ENCODE measurements around the gene NTHL1. TPM values are rescaled to one million over a fixed set of nuclear protein-coding genes. Genes with fewer than 3 reads are reported as not detected.

The NTHL1 gene
- total RNA-seq, 2 donors from 2014 or later: 10.3 to 17.7 TPM

DNA sequence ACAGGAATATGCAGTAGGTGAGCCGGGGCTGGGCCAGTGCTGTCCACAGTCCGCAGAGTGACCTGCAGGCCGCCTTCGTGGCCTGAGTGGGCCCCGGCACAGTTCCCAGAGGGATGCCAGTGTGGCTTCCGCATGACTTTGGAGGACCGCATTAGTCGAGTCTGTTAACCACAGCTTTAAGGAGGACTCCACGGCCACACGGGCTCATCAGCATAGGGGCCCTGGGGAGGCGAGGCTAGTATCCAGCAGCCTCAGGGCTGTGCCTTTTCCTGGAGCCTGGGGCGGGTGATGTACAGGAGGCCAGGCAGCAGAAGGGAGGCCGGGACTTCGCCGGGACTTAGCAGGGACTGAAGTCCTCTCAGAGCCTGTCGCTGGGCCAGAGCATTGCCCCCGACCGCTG lies 13.4 kb upstream of the NTHL1 start:
- peaks cover 38% of the 10 kb centered on the region for H3K36me3 ChIP-seq
- no peaks in the 10 kb centered on the region for H3K4me1 ChIP-seq
- TF ChIP-seq, protein P1, sequence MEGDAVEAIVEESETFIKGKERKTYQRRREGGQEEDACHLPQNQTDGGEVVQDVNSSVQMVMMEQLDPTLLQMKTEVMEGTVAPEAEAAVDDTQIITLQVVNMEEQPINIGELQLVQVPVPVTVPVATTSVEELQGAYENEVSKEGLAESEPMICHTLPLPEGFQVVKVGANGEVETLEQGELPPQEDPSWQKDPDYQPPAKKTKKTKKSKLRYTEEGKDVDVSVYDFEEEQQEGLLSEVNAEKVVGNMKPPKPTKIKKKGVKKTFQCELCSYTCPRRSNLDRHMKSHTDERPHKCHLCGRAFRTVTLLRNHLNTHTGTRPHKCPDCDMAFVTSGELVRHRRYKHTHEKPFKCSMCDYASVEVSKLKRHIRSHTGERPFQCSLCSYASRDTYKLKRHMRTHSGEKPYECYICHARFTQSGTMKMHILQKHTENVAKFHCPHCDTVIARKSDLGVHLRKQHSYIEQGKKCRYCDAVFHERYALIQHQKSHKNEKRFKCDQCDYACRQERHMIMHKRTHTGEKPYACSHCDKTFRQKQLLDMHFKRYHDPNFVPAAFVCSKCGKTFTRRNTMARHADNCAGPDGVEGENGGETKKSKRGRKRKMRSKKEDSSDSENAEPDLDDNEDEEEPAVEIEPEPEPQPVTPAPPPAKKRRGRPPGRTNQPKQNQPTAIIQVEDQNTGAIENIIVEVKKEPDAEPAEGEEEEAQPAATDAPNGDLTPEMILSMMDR (IDR thresholded peaks at IDR 0.05): no peak

DNA sequence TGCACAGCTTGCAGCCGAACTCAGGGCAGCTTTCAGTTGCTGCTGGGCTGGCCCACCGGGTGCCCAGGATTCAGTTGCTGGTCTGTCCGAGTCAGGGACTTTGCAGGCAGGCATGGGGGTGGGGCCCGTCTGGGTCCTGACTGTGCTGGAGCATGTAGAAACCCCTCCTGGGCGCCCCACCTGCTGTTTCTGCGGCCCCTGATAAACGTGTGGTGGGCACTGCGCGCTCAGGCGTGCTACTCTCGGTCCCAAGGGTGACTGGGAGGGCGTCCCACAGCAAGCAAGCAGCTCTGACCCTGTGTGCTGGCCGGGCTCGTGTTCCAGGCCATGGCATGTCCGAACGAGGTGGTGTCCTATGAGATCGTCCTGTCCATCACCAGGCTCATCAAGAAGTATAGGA lies 12.7 kb upstream of the NTHL1 start:
- no peak for DNase-seq (ENCODE audit: low spot score)
- no peaks in the 10 kb centered on the region for H3K27me3 ChIP-seq
- peaks cover 32% of the 10 kb centered on the region for H3K36me3 ChIP-seq
- no peak overlapping the region for H3K27ac ChIP-seq
- no peaks in the 10 kb centered on the region for H3K9me3 ChIP-seq
- TF ChIP-seq, protein P1 (IDR thresholded peaks at IDR 0.05): no peak
- H3K4me1 ChIP-seq: no peaks in the 10 kb centered on the region
- H3K4me3 ChIP-seq: no peak overlapping the region

More for the DNA sequence above, 13.4 kb upstream of the NTHL1 start:
- H3K4me3 ChIP-seq: no peak overlapping the region
- no peak for DNase-seq (ENCODE audit: low spot score)
- H3K27me3 ChIP-seq: no peaks in the 10 kb centered on the region
- H3K27ac ChIP-seq: no peak overlapping the region
- no peaks in the 10 kb centered on the region for H3K9me3 ChIP-seq

DNA sequence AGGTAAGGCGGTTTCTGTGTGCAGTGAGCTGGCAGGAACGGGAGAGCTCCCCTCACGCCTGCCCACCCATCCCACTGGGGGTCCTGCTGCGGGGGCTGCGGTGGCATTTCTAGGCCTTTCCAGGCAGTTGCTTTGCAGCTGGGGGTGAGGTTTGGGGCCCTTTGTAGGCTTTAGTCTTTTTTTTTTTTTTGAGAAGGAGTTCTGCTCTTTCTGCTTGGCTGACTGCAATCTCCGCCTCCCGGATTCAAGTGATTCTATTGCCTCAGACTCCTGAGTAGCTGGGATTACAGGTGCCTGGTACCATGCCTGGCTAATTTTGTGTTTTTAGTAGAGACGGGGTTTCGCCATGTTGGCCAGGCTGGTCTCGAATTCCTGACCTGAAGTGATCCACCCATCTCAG lies 11.2 kb upstream of the NTHL1 start:
- no peak overlapping the region for H3K27ac ChIP-seq
- peaks cover 38% of the 10 kb centered on the region for H3K36me3 ChIP-seq
- DNase-seq (ENCODE audit: low spot score): no peak
- TF ChIP-seq, protein P1 (IDR thresholded peaks at IDR 0.05): no peak
- H3K27me3 ChIP-seq: no peaks in the 10 kb centered on the region
- no peaks in the 10 kb centered on the region for H3K4me1 ChIP-seq
- H3K4me3 ChIP-seq: no peak overlapping the region
- H3K9me3 ChIP-seq: no peaks in the 10 kb centered on the region

DNA sequence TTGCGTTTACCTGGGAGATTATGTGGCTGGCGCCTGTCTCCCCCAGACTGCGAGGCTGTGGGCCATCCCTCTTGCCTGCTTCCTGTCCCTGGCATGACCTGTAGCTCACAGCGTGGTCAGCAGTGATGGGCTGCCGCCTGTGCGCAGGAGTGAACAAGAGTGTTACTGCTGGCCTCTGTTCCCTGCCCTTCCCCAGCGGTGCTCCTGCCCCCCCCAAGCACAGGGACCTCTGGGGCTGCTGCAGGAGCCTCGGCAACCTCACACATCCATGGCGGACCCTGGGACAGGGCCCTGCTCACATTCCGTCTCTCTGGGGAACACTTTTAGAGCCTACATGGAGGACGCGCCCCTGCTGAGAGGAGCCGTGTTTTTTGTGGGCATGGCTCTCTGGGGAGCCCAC lies 10.8 kb upstream of the NTHL1 start:
- Histone ChIP-seq H3K9me3 (no peaks in the 10 kb centered on the region), H3K36me3 (peaks cover 43% of the 10 kb centered on the region), H3K4me3 (no peak overlapping the region), H3K27me3 (no peaks in the 10 kb centered on the region), H3K27ac (no peak overlapping the region), H3K4me1 (no peaks in the 10 kb centered on the region)
- DNase-seq (ENCODE audit: low spot score): no peak
- TF ChIP-seq, protein P1 (IDR thresholded peaks at IDR 0.05): no peak

DNA sequence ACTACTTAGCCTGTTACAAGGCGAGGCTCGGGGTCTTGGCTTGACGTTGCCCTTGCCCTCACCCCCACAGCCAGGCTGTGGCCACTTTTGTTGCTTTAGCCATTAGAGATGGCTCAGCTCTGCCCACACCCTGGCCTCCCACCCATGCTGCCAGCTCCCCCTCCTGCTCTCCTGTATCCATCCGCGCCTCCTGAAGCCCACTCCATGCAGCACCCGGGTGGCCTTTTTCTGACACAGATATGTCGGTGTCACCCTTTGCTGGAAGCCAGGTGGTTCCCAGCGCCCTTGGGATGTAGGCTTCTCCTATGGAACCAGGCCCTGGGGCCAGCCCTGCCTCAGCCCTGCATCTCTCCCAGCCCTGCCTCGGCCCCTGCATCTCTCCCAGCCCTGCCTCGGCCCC lies 9.8 kb upstream of the NTHL1 start:
- H3K4me1 ChIP-seq: no peaks in the 10 kb centered on the region
- no peak overlapping the region for H3K4me3 ChIP-seq
- H3K9me3 ChIP-seq: no peaks in the 10 kb centered on the region
- H3K36me3 ChIP-seq: peaks cover 45% of the 10 kb centered on the region
- no peaks in the 10 kb centered on the region for H3K27me3 ChIP-seq
- TF ChIP-seq, protein P1 (IDR thresholded peaks at IDR 0.05): no peak
- no peak overlapping the region for H3K27ac ChIP-seq
- DNase-seq (ENCODE audit: low spot score): no peak

DNA sequence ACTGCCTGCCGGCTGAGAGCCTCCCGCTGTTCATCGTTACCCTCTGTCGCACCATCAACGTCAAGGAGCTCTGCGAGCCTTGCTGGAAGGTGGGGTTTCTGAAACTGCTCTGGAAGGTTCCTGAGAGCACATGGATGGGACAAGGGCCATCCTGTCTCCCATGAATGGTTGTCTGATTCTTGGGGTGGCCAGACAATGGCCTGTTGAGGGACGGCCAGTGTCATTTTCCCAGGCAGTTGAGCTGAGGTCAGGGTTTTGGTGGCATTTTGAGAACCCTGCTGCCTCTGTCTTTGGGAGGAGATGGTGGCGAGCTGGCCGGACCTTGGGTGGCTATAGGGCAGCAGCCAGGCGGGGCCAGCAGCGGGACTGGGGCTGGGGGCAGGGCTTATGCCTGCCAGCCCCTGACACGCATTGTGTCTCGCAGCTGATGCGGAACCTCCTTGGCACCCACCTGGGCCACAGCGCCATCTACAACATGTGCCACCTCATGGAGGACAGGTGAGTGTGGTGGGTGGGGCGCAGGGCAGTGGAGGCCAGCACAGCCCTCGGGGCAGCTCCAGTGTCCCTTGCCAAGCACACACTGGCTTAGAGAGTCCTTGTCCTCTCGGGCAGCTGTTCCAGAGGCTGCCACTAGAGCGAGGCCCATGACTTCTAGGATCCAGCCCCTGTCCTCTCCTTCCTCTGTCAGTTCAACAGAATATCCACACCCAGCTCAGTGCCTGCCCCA lies 9.2 kb upstream of the NTHL1 start:
- H3K27me3 ChIP-seq: no peaks in the 10 kb centered on the region
- no peaks in the 10 kb centered on the region for H3K9me3 ChIP-seq
- no peak for DNase-seq (ENCODE audit: low spot score)
- H3K4me3 ChIP-seq: no peak overlapping the region
- TF ChIP-seq, protein P1 (IDR thresholded peaks at IDR 0.05): no peak
- peaks cover 39% of the 10 kb centered on the region for H3K36me3 ChIP-seq
- H3K4me1 ChIP-seq: no peaks in the 10 kb centered on the region
- no peak overlapping the region for H3K27ac ChIP-seq

All from right atrium auricular region (tissue), 2 donors.